H1 (cell line): ENCODE measurements around the gene ADRM1. TPM values are rescaled to one million over a fixed set of nuclear protein-coding genes. Genes with fewer than 3 reads are reported as not detected.

Experiments used
- CTCF ChIA-PET: fragments of 300-600 bp; sonication (Branson Sonifier 250); formaldehyde crosslinking; loops from one replicate; lab custom pipeline; 2021; ENCODE audit not compliant: partially characterized antibody; lab: Charles Lee
- POLR2A ChIA-PET: fragments of 300-600 bp; sonication (Branson Sonifier 250); formaldehyde crosslinking; loops from one replicate; lab custom pipeline; 2021; ENCODE audit warnings: inconsistent platforms; ENCODE audit not compliant: partially characterized antibody; lab: Charles Lee
- DNase-seq, 2 experiments: peaks; one replicate each; pipeline versions ENCODE4 v3.0.0 to v3.0.0-alpha.2; 2010 to 2022; ENCODE audit warnings: low spot score in 2 of 2, low read depth in 1 of 2, mixed read lengths in 1 of 2
- FAIRE-seq: peaks from 2 replicates; lab custom pipeline; 2011; peaks lifted over from hg19 to GRCh38; lab: Jason Lieb, UNC
- H2AFZ ChIP-seq: 2 replicates; pipeline ENCODE4 v1.8.1; 2012; ENCODE audit warnings: low read length, inconsistent platforms
- H2AK5ac ChIP-seq: 2 replicates; pipeline ENCODE4 v1.6.1; 2013; ENCODE audit warnings: low read depth, low read length
- H2BK120ac ChIP-seq: replicated peaks from 2 replicates; pipeline ENCODE3; 2013; ENCODE audit warnings: low read depth, low read length, inconsistent platforms
- H2BK12ac ChIP-seq: 2 replicates; pipeline ENCODE4 v1.6.1; 2013; ENCODE audit warnings: low read depth, low read length
- H2BK15ac ChIP-seq: 2 replicates; pipeline ENCODE4 v1.6.1; 2013; ENCODE audit warnings: low read length
- H2BK20ac ChIP-seq: 2 replicates; pipeline ENCODE4 v1.6.1; 2013; ENCODE audit warnings: low read length
- H2BK5ac ChIP-seq: 2 replicates; pipeline ENCODE4 v1.6.1; 2013; ENCODE audit warnings: low read depth, low read length
- H3K14ac ChIP-seq: 2 replicates; pipeline ENCODE4 v1.6.1; 2013; ENCODE audit warnings: inconsistent platforms; ENCODE audit not compliant: insufficient read length
- H3K18ac ChIP-seq: 2 replicates; pipeline ENCODE4 v1.6.1; 2013; ENCODE audit warnings: low read length; ENCODE audit errors: extremely low read depth
- H3K23ac ChIP-seq: 2 replicates; pipeline ENCODE4 v1.6.1; 2013; ENCODE audit warnings: inconsistent platforms; ENCODE audit not compliant: insufficient read length
- H3K23me2 ChIP-seq: 2 replicates; pipeline ENCODE4 v1.6.1; 2013; ENCODE audit warnings: low read depth, low read length
- H3K27ac ChIP-seq: 2 replicates; pipeline ENCODE4 v1.6.1; 2011; ENCODE audit warnings: low read depth, low read length, inconsistent platforms
- H3K27me3 ChIP-seq, 4 experiments: replicated peaks in 1 of 4; 1 replicate in 1 of 4; 2 replicates in 3 of 4; pipeline versions ENCODE4 v1.6.1 to v1.8.1; 2011 to 2013; ENCODE audit warnings: low read length in 3 of 4, mild to moderate bottlenecking in 3 of 4, inconsistent platforms in 2 of 4, mixed read lengths in 2 of 4, moderate library complexity in 1 of 4; ENCODE audit not compliant: control insufficient read depth in 3 of 4, insufficient read depth in 3 of 4; ENCODE audit errors: extremely low read depth in 1 of 4
- H3K36me3 ChIP-seq, 4 experiments: 2 replicates each; pipeline versions ENCODE4 v1.6.1 to v1.8.1; 2011 to 2013; ENCODE audit warnings: mild to moderate bottlenecking in 4 of 4, low read length in 3 of 4, moderate library complexity in 2 of 4, control low read depth in 1 of 4, inconsistent platforms in 1 of 4; ENCODE audit not compliant: insufficient read depth in 4 of 4, control insufficient read depth in 2 of 4
- H3K4ac ChIP-seq: replicated peaks from 2 replicates; pipeline ENCODE3; 2013; ENCODE audit warnings: low read length, low read depth, mixed read lengths, inconsistent platforms; ENCODE audit not compliant: insufficient read length
- H3K4me1 ChIP-seq, 4 experiments: replicated peaks in 1 of 4; 1 replicate in 1 of 4; 2 replicates in 3 of 4; pipeline versions ENCODE4 v1.6.1 to v1.8.1; 2011 to 2013; ENCODE audit warnings: low read length in 3 of 4, inconsistent platforms in 2 of 4, mixed read lengths in 1 of 4; ENCODE audit not compliant: insufficient read depth in 4 of 4, control insufficient read depth in 3 of 4
- H3K4me2 ChIP-seq, 2 experiments: 2 replicates each; pipeline versions ENCODE4 v1.6.1 to v1.8.1; 2011 to 2013; ENCODE audit warnings: low read depth in 2 of 2, low read length in 2 of 2, control low read depth in 1 of 2, inconsistent platforms in 1 of 2, mild to moderate bottlenecking in 1 of 2; ENCODE audit not compliant: insufficient read depth in 1 of 2
- H3K4me3 ChIP-seq, 4 experiments: fragments of 200-600, 300-600 bp in 1 of 4; sonication (generic), shearing (Covaris generic), sonication (Bioruptor Twin) in 1 of 4; 2 replicates each; pipeline versions ENCODE4 v1.5.1 to v1.8.1; 2011 to 2016; ENCODE audit warnings: low read length in 4 of 4, low read depth in 3 of 4, control low read depth in 2 of 4, inconsistent platforms in 2 of 4, mild to moderate bottlenecking in 2 of 4, mixed read lengths in 1 of 4, moderate library complexity in 1 of 4; ENCODE audit not compliant: insufficient read depth in 2 of 4; ENCODE audit errors: extremely low read depth in 1 of 4
- H3K56ac ChIP-seq: replicated peaks from 2 replicates; pipeline ENCODE3; 2013; ENCODE audit warnings: low read depth, mild to moderate bottlenecking, mixed read lengths, low read length, inconsistent platforms; ENCODE audit not compliant: insufficient read length
- H3K79me1 ChIP-seq: 2 replicates; pipeline ENCODE4 v1.6.1; 2013; ENCODE audit warnings: low read depth, low read length, control low read depth
- H3K79me2 ChIP-seq, 2 experiments: 2 replicates each; pipeline versions ENCODE4 v1.6.1 to v1.8.1; 2012 to 2013; ENCODE audit warnings: low read length in 2 of 2, mild to moderate bottlenecking in 2 of 2, inconsistent platforms in 1 of 2; ENCODE audit not compliant: insufficient read depth in 2 of 2, control insufficient read depth in 1 of 2
- H3K9ac ChIP-seq, 4 experiments: replicated peaks in 1 of 4; 1 replicate in 1 of 4; 2 replicates in 3 of 4; pipeline versions ENCODE4 v1.6.1 to v1.8.1; 2011 to 2013; ENCODE audit warnings: low read depth in 3 of 4, low read length in 3 of 4, control low read depth in 2 of 4, mild to moderate bottlenecking in 2 of 4, moderate library complexity in 2 of 4, inconsistent platforms in 1 of 4; ENCODE audit errors: extremely low read depth in 1 of 4
- H3K9me3 ChIP-seq, 2 experiments: 2 replicates each; pipeline versions ENCODE4 v1.6.1 to v1.8.1; 2012 to 2013; ENCODE audit warnings: mild to moderate bottlenecking in 2 of 2, moderate library complexity in 2 of 2, control low read depth in 1 of 2, inconsistent platforms in 1 of 2, low read depth in 1 of 2, low read length in 1 of 2, mixed read lengths in 1 of 2; ENCODE audit not compliant: insufficient read depth in 2 of 2
- H4K20me1 ChIP-seq, 2 experiments: replicated peaks in 1 of 2; 2 replicates each; pipeline versions ENCODE3 to v1.8.1; 2011 to 2013; ENCODE audit warnings: inconsistent platforms in 2 of 2, low read length in 2 of 2, mild to moderate bottlenecking in 1 of 2; ENCODE audit not compliant: insufficient read depth in 2 of 2, control insufficient read depth in 1 of 2
- H4K5ac ChIP-seq: 2 replicates; pipeline ENCODE4 v1.6.1; 2013; ENCODE audit warnings: low read length, low read depth, mixed read lengths, inconsistent platforms; ENCODE audit not compliant: insufficient read length
- H4K8ac ChIP-seq: 2 replicates; pipeline ENCODE4 v1.8.0; 2013; ENCODE audit warnings: mild to moderate bottlenecking, moderate library complexity, low read length, inconsistent platforms; ENCODE audit not compliant: insufficient read depth; ENCODE audit errors: extremely low read depth
- H4K91ac ChIP-seq: replicated peaks from 2 replicates; pipeline ENCODE3; 2013; ENCODE audit warnings: low read length, mixed read lengths, inconsistent platforms; ENCODE audit not compliant: insufficient read length
- ATF2 ChIP-seq: IDR thresholded peaks from 2 replicates; pipeline ENCODE4 v1.6.1; 2012; ENCODE audit warnings: low read length, inconsistent platforms
- ATF3 ChIP-seq: IDR thresholded peaks from 2 replicates; pipeline ENCODE4 v1.6.1; 2011; ENCODE audit warnings: low read depth, mild to moderate bottlenecking, low read length; ENCODE audit not compliant: insufficient read depth
- CBX8 ChIP-seq: fragments of 300-800, 300-1000 bp; sonication (generic); IDR thresholded peaks from 2 replicates; pipeline ENCODE4 v1.7.1; 2016; ENCODE audit warnings: low read depth, low read length, borderline replicate concordance
- CHD1 ChIP-seq: IDR thresholded peaks from 2 replicates; pipeline ENCODE4 v1.6.1; 2012; ENCODE audit warnings: low read depth, low read length, improper control_type of control experiment
- GTF2F1 ChIP-seq: IDR thresholded peaks from 2 replicates; pipeline ENCODE4 v1.6.1; 2012; ENCODE audit warnings: low read depth, low read length, improper control_type of control experiment, borderline replicate concordance
- MAFK ChIP-seq: IDR thresholded peaks from 2 replicates; pipeline ENCODE4 v1.6.1; 2012; ENCODE audit warnings: low read depth, mild to moderate bottlenecking, improper control_type of control experiment, low read length
- RBBP5 ChIP-seq: IDR thresholded peaks from 2 replicates; pipeline ENCODE4 v1.7.1; 2012; ENCODE audit warnings: low read depth, mild to moderate bottlenecking, inconsistent platforms, low read length, moderate library complexity, borderline replicate concordance
- SP1 ChIP-seq: IDR thresholded peaks from 2 replicates; pipeline ENCODE4 v1.6.1; 2011; ENCODE audit warnings: low read depth, low read length
- SP2 ChIP-seq: IDR thresholded peaks from 2 replicates; pipeline ENCODE4 v1.6.1; 2012; ENCODE audit warnings: mild to moderate bottlenecking, low read length, inconsistent platforms
- SRF ChIP-seq: IDR thresholded peaks from 2 replicates; pipeline ENCODE4 v1.6.1; 2011; ENCODE audit warnings: mild to moderate bottlenecking, low read depth, low read length, moderate library complexity
- WGBS, 2 experiments: shearing (Covaris generic) in 1 of 2; methylation state at CpG; one replicate each; pipeline versions ENCODE4 v1.1.6 to v1.1.7; 2013 to 2015; ENCODE audit warnings: low lambda C conversion rate in 2 of 2, mixed read lengths in 2 of 2, inconsistent platforms in 1 of 2, low coverage in 1 of 2, missing lambda C conversion rate in 1 of 2; ENCODE audit not compliant: insufficient replicate concordance in 2 of 2, insufficient coverage in 1 of 2, insufficient read length in 1 of 2; ENCODE audit errors: extremely low coverage in 1 of 2, missing lambda C conversion rate in 1 of 2; 5-methylcytosine and 5-hydroxymethylcytosine counted together
- polyA plus RNA-seq, 7 experiments: library from polyadenylated mRNA; depleted of rRNA in 3 of 7; stranded (reverse) in 5 of 7; unstranded in 2 of 7; fragments of >200 nt in 5 of 7; fragments of 200-250 nt in 2 of 7; gene quantifications; 1 replicate in 5 of 7; 2 replicates in 1 of 7; 4 replicates in 1 of 7; pipeline versions ENCODE4 v1.2.1 to v1.2.3, GENCODE V29; 2011 to 2013; ENCODE audit warnings: missing spikeins in 2 of 7, mixed read lengths in 2 of 7
- total RNA-seq: library from RNA; stranded (reverse); fragmentation: NEBNext Ultra II Directional; extraction: Animal tissue kit (Norgen Biotek cat#: 25700); gene quantifications from 2 replicates; pipeline ENCODE4 v1.2.1, GENCODE V29; 2021

ADRM1 gene
- total and polyA plus RNA-seq, 2 of the 8 experiments (the other 6 are each of a cell fraction or from before 2014, with no cell fraction given): 126 to 214 TPM

GRCh38 chr20:62311832-62312661, 9.2 kb downstream of the ADRM1 start:
- H3K9me3 ChIP-seq: peaks cover 0 to 5% of the 10 kb centered on the region in 2 experiments; a peak in 1 of 4 replicates
- H3K36me3 ChIP-seq: peaks cover 44 to 97% (median 79%) of the 10 kb centered on the region in 4 experiments
- H2BK5ac ChIP-seq: no peak overlapping the region
- no peak overlapping the region for H3K18ac ChIP-seq
- H4K5ac ChIP-seq: no peak overlapping the region
- H3K27me3 ChIP-seq: no peaks in the 10 kb centered on the region
- no peaks in the 10 kb centered on the region for H3K79me1 ChIP-seq
- H3K4me1 ChIP-seq: no peaks in the 10 kb centered on the region
- no peak overlapping the region for H2BK12ac ChIP-seq
- WGBS, 2 experiments: 98% methylated on average over 54 of the region's 60 CpGs; no CpG with 5 or more reads in 1 of the 2 experiments
- no peaks in the 10 kb centered on the region for H3K23me2 ChIP-seq
- no peaks in the 10 kb centered on the region; a peak in 1 of 4 replicates for H3K79me2 ChIP-seq
- H3K4me3 ChIP-seq: no peak overlapping the region
- H3K56ac ChIP-seq: no peak overlapping the region
- FAIRE-seq (no peak), DNase-seq (no peak)
- H2AFZ ChIP-seq: no peak overlapping the region
- H3K14ac ChIP-seq: no peak overlapping the region
- no peak overlapping the region for H2AK5ac ChIP-seq
- no peak overlapping the region for H2BK120ac ChIP-seq
- no peak overlapping the region for H3K9ac ChIP-seq
- no peak overlapping the region for H4K91ac ChIP-seq
- no peak overlapping the region for H3K4me2 ChIP-seq
- ChIA-PET POLR2A (interaction anchor here (0.6 to 14.6 kb wide), 6 partner anchors 8 to 76 kb away, joined by 3 to 170 read pairs (median 50); partner anchors contain the start of genes LAMA5 and RPS21), CTCF (interaction anchor here (0.6 to 1.7 kb wide), 7 partner anchors 11 to 71 kb away, joined by 3 to 5 read pairs (median 4); no protein-coding TSS in a partner anchor)
- H2BK15ac ChIP-seq: no peak overlapping the region
- H3K4ac ChIP-seq: no peak overlapping the region
- no peak overlapping the region for H2BK20ac ChIP-seq
- no peak overlapping the region for H3K23ac ChIP-seq
- H3K27ac ChIP-seq: no peak overlapping the region
- H4K8ac ChIP-seq: no peak overlapping the region
- H4K20me1 ChIP-seq: peaks cover 6 to 24% of the 10 kb centered on the region in 2 experiments
- TF ChIP-seq ATF2 (no peak), GTF2F1 (no peak), RBBP5 (no peak), CBX8 (no peak), CHD1 (no peak), MAFK (no peak), SRF (no peak), ATF3 (no peak), SP1 (no peak), SP2 (no peak)
